Measurements from ENCODE around the gene TMEM9. TPM values are rescaled to one million over a fixed set of nuclear protein-coding genes. Genes with fewer than 3 reads are reported as not detected.

Gene TMEM9
- total and polyA plus RNA-seq, 9 of the 15 experiments (the other 6 are each of a cell fraction or from before 2014, with no cell fraction given) = 30.4 to 107 (median 67.6) TPM

GRCh38 chr1:201171063-201172036 lies 17.1 kb upstream of the TMEM9 start (continued):
- TF ChIP-seq, protein P1, sequence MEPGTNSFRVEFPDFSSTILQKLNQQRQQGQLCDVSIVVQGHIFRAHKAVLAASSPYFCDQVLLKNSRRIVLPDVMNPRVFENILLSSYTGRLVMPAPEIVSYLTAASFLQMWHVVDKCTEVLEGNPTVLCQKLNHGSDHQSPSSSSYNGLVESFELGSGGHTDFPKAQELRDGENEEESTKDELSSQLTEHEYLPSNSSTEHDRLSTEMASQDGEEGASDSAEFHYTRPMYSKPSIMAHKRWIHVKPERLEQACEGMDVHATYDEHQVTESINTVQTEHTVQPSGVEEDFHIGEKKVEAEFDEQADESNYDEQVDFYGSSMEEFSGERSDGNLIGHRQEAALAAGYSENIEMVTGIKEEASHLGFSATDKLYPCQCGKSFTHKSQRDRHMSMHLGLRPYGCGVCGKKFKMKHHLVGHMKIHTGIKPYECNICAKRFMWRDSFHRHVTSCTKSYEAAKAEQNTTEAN (CRISPR knock-in tag; IDR thresholded peaks at IDR 0.05) = peak; percentile 79; the same call in 1 of the 2 replicates
- TF ChIP-seq FOXO4 (CRISPR knock-in tag; IDR thresholded peaks at IDR 0.05) (no peak), GATAD2A (IDR thresholded peaks at IDR 0.05) (0 out of 2 replicates have a peak, but pooled peaks have one; percentile 32), GTF2F1 (IDR thresholded peaks at IDR 0.05; ENCODE audit: low read depth, low read length) (no peak), ZNF311 (CRISPR knock-in tag; IDR thresholded peaks at IDR 0.05) (no peak), CC2D1A (IDR thresholded peaks at IDR 0.05) (no peak), TAF7 (tag; IDR thresholded peaks at IDR 0.05) (no peak), CEBPZ (IDR thresholded peaks at IDR 0.05; ENCODE audit: borderline replicate concordance, low read depth, low read length) (no peak), KLF10 (CRISPR knock-in tag; IDR thresholded peaks at IDR 0.05) (no peak), CHD4 (IDR thresholded peaks at IDR 0.05; ENCODE audit: insufficient read depth, insufficient replicate concordance, low read depth, low read length, poor library complexity, severe bottlenecking) (peak; percentile 12)
- TF ChIP-seq, protein P2, sequence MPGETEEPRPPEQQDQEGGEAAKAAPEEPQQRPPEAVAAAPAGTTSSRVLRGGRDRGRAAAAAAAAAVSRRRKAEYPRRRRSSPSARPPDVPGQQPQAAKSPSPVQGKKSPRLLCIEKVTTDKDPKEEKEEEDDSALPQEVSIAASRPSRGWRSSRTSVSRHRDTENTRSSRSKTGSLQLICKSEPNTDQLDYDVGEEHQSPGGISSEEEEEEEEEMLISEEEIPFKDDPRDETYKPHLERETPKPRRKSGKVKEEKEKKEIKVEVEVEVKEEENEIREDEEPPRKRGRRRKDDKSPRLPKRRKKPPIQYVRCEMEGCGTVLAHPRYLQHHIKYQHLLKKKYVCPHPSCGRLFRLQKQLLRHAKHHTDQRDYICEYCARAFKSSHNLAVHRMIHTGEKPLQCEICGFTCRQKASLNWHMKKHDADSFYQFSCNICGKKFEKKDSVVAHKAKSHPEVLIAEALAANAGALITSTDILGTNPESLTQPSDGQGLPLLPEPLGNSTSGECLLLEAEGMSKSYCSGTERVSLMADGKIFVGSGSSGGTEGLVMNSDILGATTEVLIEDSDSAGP (CRISPR knock-in tag; IDR thresholded peaks at IDR 0.05) = no peak
- TF ChIP-seq, protein P3, sequence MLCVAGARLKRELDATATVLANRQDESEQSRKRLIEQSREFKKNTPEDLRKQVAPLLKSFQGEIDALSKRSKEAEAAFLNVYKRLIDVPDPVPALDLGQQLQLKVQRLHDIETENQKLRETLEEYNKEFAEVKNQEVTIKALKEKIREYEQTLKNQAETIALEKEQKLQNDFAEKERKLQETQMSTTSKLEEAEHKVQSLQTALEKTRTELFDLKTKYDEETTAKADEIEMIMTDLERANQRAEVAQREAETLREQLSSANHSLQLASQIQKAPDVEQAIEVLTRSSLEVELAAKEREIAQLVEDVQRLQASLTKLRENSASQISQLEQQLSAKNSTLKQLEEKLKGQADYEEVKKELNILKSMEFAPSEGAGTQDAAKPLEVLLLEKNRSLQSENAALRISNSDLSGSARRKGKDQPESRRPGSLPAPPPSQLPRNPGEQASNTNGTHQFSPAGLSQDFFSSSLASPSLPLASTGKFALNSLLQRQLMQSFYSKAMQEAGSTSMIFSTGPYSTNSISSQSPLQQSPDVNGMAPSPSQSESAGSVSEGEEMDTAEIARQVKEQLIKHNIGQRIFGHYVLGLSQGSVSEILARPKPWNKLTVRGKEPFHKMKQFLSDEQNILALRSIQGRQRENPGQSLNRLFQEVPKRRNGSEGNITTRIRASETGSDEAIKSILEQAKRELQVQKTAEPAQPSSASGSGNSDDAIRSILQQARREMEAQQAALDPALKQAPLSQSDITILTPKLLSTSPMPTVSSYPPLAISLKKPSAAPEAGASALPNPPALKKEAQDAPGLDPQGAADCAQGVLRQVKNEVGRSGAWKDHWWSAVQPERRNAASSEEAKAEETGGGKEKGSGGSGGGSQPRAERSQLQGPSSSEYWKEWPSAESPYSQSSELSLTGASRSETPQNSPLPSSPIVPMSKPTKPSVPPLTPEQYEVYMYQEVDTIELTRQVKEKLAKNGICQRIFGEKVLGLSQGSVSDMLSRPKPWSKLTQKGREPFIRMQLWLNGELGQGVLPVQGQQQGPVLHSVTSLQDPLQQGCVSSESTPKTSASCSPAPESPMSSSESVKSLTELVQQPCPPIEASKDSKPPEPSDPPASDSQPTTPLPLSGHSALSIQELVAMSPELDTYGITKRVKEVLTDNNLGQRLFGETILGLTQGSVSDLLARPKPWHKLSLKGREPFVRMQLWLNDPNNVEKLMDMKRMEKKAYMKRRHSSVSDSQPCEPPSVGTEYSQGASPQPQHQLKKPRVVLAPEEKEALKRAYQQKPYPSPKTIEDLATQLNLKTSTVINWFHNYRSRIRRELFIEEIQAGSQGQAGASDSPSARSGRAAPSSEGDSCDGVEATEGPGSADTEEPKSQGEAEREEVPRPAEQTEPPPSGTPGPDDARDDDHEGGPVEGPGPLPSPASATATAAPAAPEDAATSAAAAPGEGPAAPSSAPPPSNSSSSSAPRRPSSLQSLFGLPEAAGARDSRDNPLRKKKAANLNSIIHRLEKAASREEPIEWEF (CRISPR knock-in tag; IDR thresholded peaks at IDR 0.05) = no peak

Data from K562 (cell line).